Measurements from ENCODE around the gene LETM1. TPM values are rescaled to one million over a fixed set of nuclear protein-coding genes. Genes with fewer than 3 reads are reported as not detected.

LETM1 gene
- total and polyA plus RNA-seq, 2 donors (not counting 3 experiments of a cell fraction or from before 2014, with no cell fraction given) = 25.6 to 62.5 TPM

DNA sequence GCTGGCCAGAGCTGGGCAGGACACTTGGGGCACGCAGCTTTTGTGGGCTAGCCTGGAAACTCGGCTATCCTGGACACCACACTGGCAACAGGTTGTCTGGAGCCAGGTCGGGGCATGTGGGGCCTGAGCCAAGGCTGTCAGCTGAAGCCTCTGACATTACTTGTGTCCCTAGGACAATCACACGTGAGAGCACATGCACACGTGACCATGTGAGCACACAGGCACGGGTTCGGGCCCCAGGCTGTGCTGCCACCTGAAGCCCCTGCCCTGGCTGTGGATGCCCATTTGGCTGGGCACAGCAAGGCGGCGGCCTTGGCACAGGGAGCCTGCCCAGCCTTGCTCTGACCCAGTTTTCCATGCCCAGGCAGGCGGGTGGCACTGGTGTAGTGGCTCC, 71.6 kb downstream of the LETM1 start:
- Histone ChIP-seq H3K4me1 (ENCODE audit: control insufficient read depth, extremely low read depth, insufficient read depth, low read length) (no peaks in the 10 kb centered on the region), H3K27me3 (ENCODE audit: control insufficient read depth in 2 of 2, insufficient read depth in 2 of 2, low read length in 2 of 2) (no peaks in the 10 kb centered on the region), H3K4me3 (replicated peaks in 1 of 3; ENCODE audit: insufficient read depth in 1 of 3, low read depth in 1 of 3, low read length in 3 of 3) (no peak overlapping the region), H3K36me3 (ENCODE audit: control insufficient read depth in 2 of 2, extremely low read depth in 1 of 2, insufficient read depth in 2 of 2, low read length in 2 of 2) (no peaks in the 10 kb centered on the region), H4K20me1 (replicated peaks; ENCODE audit: control insufficient read depth, extremely low read depth, insufficient read depth, low read length) (no peaks in the 10 kb centered on the region), H3K9me1 (replicated peaks; ENCODE audit: control insufficient read depth, extremely low read depth, insufficient read depth, low read length) (no peaks in the 10 kb centered on the region), H3K9me3 (replicated peaks; ENCODE audit: control insufficient read depth, insufficient read depth, low read length) (no peaks in the 10 kb centered on the region), H3K79me2 (ENCODE audit: control insufficient read depth, insufficient read depth, low read length) (no peaks in the 10 kb centered on the region), H3K4me2 (ENCODE audit: insufficient read depth, low read length) (no peak overlapping the region), H2AFZ (ENCODE audit: low read depth, low read length) (no peak overlapping the region), H3K9ac (replicated peaks; ENCODE audit: extremely low read depth, insufficient read depth, low read length) (no peak overlapping the region), H3K27ac (ENCODE audit: insufficient read depth, low read depth, low read length) (no peak overlapping the region)
- no peak for TF ChIP-seq EZH2 (IDR thresholded peaks at IDR 0.05; ENCODE audit: borderline replicate concordance, low read depth, low read length, severe bottlenecking)
- TF ChIP-seq POLR2AphosphoS5 (IDR thresholded peaks at IDR 0.05; ENCODE audit: insufficient read depth, low read depth, low read length) = no peak
- no peak for TF ChIP-seq MYC (IDR thresholded peaks at IDR 0.05; ENCODE audit: low read depth, low read length)
- TF ChIP-seq, protein P1, sequence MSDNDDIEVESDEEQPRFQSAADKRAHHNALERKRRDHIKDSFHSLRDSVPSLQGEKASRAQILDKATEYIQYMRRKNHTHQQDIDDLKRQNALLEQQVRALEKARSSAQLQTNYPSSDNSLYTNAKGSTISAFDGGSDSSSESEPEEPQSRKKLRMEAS (IDR thresholded peaks at IDR 0.05; ENCODE audit: insufficient read depth, insufficient read length) = no peak
- TF ChIP-seq, protein P2, sequence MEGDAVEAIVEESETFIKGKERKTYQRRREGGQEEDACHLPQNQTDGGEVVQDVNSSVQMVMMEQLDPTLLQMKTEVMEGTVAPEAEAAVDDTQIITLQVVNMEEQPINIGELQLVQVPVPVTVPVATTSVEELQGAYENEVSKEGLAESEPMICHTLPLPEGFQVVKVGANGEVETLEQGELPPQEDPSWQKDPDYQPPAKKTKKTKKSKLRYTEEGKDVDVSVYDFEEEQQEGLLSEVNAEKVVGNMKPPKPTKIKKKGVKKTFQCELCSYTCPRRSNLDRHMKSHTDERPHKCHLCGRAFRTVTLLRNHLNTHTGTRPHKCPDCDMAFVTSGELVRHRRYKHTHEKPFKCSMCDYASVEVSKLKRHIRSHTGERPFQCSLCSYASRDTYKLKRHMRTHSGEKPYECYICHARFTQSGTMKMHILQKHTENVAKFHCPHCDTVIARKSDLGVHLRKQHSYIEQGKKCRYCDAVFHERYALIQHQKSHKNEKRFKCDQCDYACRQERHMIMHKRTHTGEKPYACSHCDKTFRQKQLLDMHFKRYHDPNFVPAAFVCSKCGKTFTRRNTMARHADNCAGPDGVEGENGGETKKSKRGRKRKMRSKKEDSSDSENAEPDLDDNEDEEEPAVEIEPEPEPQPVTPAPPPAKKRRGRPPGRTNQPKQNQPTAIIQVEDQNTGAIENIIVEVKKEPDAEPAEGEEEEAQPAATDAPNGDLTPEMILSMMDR (IDR thresholded peaks at IDR 0.05; ENCODE audit: extremely low read depth in 1 of 2, insufficient read depth in 1 of 2, low read depth in 1 of 2, low read length in 2 of 2) = no peak
- no peak for TF ChIP-seq GATA2 (IDR thresholded peaks at IDR 0.05; ENCODE audit: insufficient read depth, insufficient read length, low read depth, low read length)
- TF ChIP-seq JUN (IDR thresholded peaks at IDR 0.05; ENCODE audit: borderline replicate concordance, insufficient read depth, insufficient read length, low read depth) = no peak
- TF ChIP-seq POLR2A (IDR thresholded peaks at IDR 0.05; ENCODE audit: low read depth, low read length) = no peak
- no peak for TF ChIP-seq FOS (IDR thresholded peaks at IDR 0.05; ENCODE audit: borderline replicate concordance, insufficient read depth, low read length)
- dilution Hi-C loops (cut with MboI; ENCODE audit: extremely low pct_ligation_motif_present, low sequenced_read_pairs) (no loop called here), intact Hi-C loops (cut with micrococcal nuclease) (no loop called here)
- FAIRE-seq = no peak
- BruUV-seq (replicated peaks) = no TSS peak
- CTCF ChIA-PET = interaction anchor here (1.0 to 5.8 kb wide), 3 partner anchors 16 to 37 kb away, joined by 3 to 27 read pairs (median 3); no protein-coding TSS in a partner anchor
- POLR2A ChIA-PET = no interaction called here
- no peak for DNase-seq (ENCODE audit: low read depth, low spot score)

Measured in endothelial cell of umbilical vein (primary cell).